SK-N-SH (cell line): Measurements from ENCODE around the gene DNAJC18.

ENCODE experiments used
- CHD2 ChIP-seq: fragments of 150-350 bp; IDR thresholded peaks from 2 replicates; pipeline ENCODE4 v1.6.1; 2018; ENCODE audit warnings: low read length; ENCODE audit not compliant: partially characterized antibody
- EP300 ChIP-seq, 2 experiments: IDR thresholded peaks; 2 replicates each; pipeline versions ENCODE4 v1.4.0 to v1.6.1; 2012; ENCODE audit warnings: borderline replicate concordance in 1 of 2, low read depth in 1 of 2, low read length in 1 of 2
- FOXM1 ChIP-seq: IDR thresholded peaks from 2 replicates; pipeline ENCODE4 v1.4.0; 2012; ENCODE audit warnings: low read depth, mild to moderate bottlenecking
- GABPA ChIP-seq: IDR thresholded peaks from 2 replicates; pipeline ENCODE4 v1.4.0; 2012; ENCODE audit warnings: low read depth, mild to moderate bottlenecking
- NFIC ChIP-seq: IDR thresholded peaks from 2 replicates; pipeline ENCODE4 v1.4.0; 2012; ENCODE audit warnings: borderline replicate concordance
- POLR2AphosphoS5 ChIP-seq: IDR thresholded peaks from 2 replicates; pipeline ENCODE4 v1.6.1; 2012; ENCODE audit warnings: low read depth, low read length
- RAD21 ChIP-seq: IDR thresholded peaks from 2 replicates; pipeline ENCODE4 v1.6.1; 2012; ENCODE audit warnings: mild to moderate bottlenecking, low read length
- REST ChIP-seq: IDR thresholded peaks from 2 replicates; pipeline ENCODE4 v1.6.1; 2012; ENCODE audit warnings: mild to moderate bottlenecking, low read depth, low read length, moderate library complexity
- SIN3A ChIP-seq: IDR thresholded peaks from 2 replicates; pipeline ENCODE4 v1.6.1; 2012; ENCODE audit warnings: low read depth, mild to moderate bottlenecking, low read length, moderate library complexity, borderline replicate concordance
- TCF12 ChIP-seq: IDR thresholded peaks from 2 replicates; pipeline ENCODE4 v1.4.0; 2012
- TF ChIP-seq, protein P1 (sequence below): fragments of 200-600 bp; sonication (generic); IDR thresholded peaks from 2 replicates; pipeline ENCODE4 v1.6.1; 2017; ENCODE audit warnings: antibody characterized with exemption, mild to moderate bottlenecking, moderate library complexity

DNA sequence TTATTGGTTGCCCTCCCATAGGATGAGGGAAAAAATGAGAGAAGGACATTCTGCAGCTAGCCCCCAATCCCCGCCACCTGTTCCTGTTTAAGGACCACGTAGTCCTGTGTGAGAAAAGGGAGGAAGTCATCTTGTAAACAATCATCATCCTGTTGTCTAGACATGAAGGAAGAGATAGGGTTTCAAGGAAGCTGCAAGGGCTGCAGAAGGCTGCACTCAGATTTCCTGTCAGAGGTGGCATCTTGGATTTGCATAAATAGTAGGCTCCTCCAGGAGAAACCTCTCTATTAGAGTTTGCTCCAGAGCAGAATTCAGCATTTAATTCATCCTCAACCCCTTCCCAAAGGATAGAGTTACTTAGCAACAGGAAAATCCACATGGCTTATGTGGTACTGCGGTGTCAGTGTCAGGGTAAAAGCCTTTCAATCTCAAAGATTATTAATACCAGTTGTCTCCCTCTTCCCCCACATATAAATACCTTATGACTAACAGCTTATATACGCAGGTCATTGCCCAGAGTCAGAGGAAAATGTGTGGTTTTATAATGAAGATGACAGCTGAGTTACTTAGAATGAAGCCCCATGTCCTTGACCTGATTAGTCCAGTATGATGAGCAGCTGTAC, 4.6 kb upstream of the DNAJC18 start:
- TF ChIP-seq EP300 (IDR thresholded peaks at IDR 0.05; ENCODE audit: borderline replicate concordance in 1 of 2, low read depth in 1 of 2, low read length in 1 of 2) (peak; percentile 77 to 92), GABPA (no peak), RAD21 (no peak), CHD2 (no peak), POLR2AphosphoS5 (peak; percentile 75; the same call in 1 of the 2 replicates), TCF12 (peak; percentile 98), NFIC (peak; percentile 78), FOXM1 (peak; percentile 64; the same call in 1 of the 2 replicates), SIN3A (peak; percentile 79; the same call in 1 of the 2 replicates), REST (no peak)
- TF ChIP-seq, protein P1, sequence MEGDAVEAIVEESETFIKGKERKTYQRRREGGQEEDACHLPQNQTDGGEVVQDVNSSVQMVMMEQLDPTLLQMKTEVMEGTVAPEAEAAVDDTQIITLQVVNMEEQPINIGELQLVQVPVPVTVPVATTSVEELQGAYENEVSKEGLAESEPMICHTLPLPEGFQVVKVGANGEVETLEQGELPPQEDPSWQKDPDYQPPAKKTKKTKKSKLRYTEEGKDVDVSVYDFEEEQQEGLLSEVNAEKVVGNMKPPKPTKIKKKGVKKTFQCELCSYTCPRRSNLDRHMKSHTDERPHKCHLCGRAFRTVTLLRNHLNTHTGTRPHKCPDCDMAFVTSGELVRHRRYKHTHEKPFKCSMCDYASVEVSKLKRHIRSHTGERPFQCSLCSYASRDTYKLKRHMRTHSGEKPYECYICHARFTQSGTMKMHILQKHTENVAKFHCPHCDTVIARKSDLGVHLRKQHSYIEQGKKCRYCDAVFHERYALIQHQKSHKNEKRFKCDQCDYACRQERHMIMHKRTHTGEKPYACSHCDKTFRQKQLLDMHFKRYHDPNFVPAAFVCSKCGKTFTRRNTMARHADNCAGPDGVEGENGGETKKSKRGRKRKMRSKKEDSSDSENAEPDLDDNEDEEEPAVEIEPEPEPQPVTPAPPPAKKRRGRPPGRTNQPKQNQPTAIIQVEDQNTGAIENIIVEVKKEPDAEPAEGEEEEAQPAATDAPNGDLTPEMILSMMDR = no peak
